H1 (cell line): ENCODE results near the gene VARS2. TPM values are rescaled to one million over a fixed set of nuclear protein-coding genes. Genes with fewer than 3 reads are reported as not detected.

Source experiments
- BACH1 ChIP-seq: IDR thresholded peaks from 2 replicates; pipeline ENCODE4 v1.6.1; 2012; ENCODE audit warnings: low read length, improper control_type of control experiment
- BCL11A ChIP-seq, 2 experiments: IDR thresholded peaks; one replicate each; pipeline ENCODE4 v1.6.1; 2011; ENCODE audit warnings: low read depth in 2 of 2, low read length in 2 of 2, mild to moderate bottlenecking in 2 of 2
- SIN3A ChIP-seq, 2 experiments: IDR thresholded peaks in 1 of 2; conservative IDR thresholded peaks in 1 of 2; 2 replicates each; pipeline ENCODE4 v1.6.1; 2011 to 2012; ENCODE audit warnings: low read length in 2 of 2, improper control_type of control experiment in 1 of 2, low read depth in 1 of 2, mild to moderate bottlenecking in 1 of 2
- TAF1 ChIP-seq: IDR thresholded peaks from 2 replicates; pipeline ENCODE4 v1.6.1; 2011; ENCODE audit warnings: mild to moderate bottlenecking, low read depth, low read length
- polyA plus RNA-seq, 7 experiments: library from polyadenylated mRNA; depleted of rRNA in 3 of 7; stranded (reverse) in 5 of 7; unstranded in 2 of 7; fragments of >200 nt in 5 of 7; fragments of 200-250 nt in 2 of 7; gene quantifications; 1 replicate in 5 of 7; 2 replicates in 1 of 7; 4 replicates in 1 of 7; pipeline versions ENCODE4 v1.2.1 to v1.2.3, GENCODE V29; 2011 to 2013; ENCODE audit warnings: missing spikeins in 2 of 7, mixed read lengths in 2 of 7
- total RNA-seq: library from RNA; stranded (reverse); fragmentation: NEBNext Ultra II Directional; extraction: Animal tissue kit (Norgen Biotek cat#: 25700); gene quantifications from 2 replicates; pipeline ENCODE4 v1.2.1, GENCODE V29; 2021

The VARS2 gene
- total and polyA plus RNA-seq, 2 of the 8 experiments (the other 6 are each of a cell fraction or from before 2014, with no cell fraction given) = 26.8 to 47.7 TPM

GRCh38 chr6:30884521-30885480 lies 29.2 kb upstream of the VARS2 start (continued):
- TF ChIP-seq TAF1 (peak; percentile 44; the same call in 1 of the 2 replicates), BACH1 (no peak), BCL11A (IDR thresholded peaks at IDR 0.05; ENCODE audit: low read depth in 2 of 2, low read length in 2 of 2) (no peak), SIN3A (conservative IDR thresholded peaks at IDR 0.05 in 1 of 2, IDR thresholded peaks at IDR 0.05 in 1 of 2; ENCODE audit: low read depth in 1 of 2, low read length in 2 of 2) (peak in 1 of 2 experiments; percentile 30; a peak in 1 of 4 replicates)
